HepG2 (cell line): ENCODE data around the gene BCAN. TPM values are rescaled to one million over a fixed set of nuclear protein-coding genes. Genes with fewer than 3 reads are reported as not detected.
A peak's percentile ranks its signal among the peaks of the same experiment; 100 is the strongest.

ENCODE experiments used
- BORCS8-MEF2B ChIP-seq: sonication (generic); formaldehyde crosslinking; IDR thresholded peaks from 2 replicates; pipeline ENCODE4 v1.8.0; 2022; ENCODE audit warnings: mild to moderate bottlenecking, missing genetic modification reagents
- ELF1 ChIP-seq: sonication (generic); formaldehyde crosslinking; IDR thresholded peaks from 2 replicates; pipeline ENCODE4 v1.4.0; 2020; ENCODE audit warnings: missing genetic modification reagents
- GATAD1 ChIP-seq: IDR thresholded peaks from 2 replicates; pipeline ENCODE4 v1.6.1; 2016; ENCODE audit warnings: missing genetic modification reagents, missing compliant biosample characterization
- GFI1 ChIP-seq: sonication (generic); formaldehyde crosslinking; IDR thresholded peaks from 2 replicates; pipeline ENCODE4 v1.5.0; 2020; ENCODE audit warnings: missing genetic modification reagents, mild to moderate bottlenecking, borderline replicate concordance
- HMG20B ChIP-seq: conservative IDR thresholded peaks from 2 replicates; pipeline ENCODE4 v1.6.1; 2016; ENCODE audit warnings: missing genetic modification reagents, missing compliant biosample characterization
- IRF2 ChIP-seq: IDR thresholded peaks from 2 replicates; pipeline ENCODE4 v1.6.1; 2018; ENCODE audit warnings: missing genetic modification reagents, missing compliant biosample characterization
- KLF16 ChIP-seq, 2 experiments: sonication (generic) in 1 of 2; formaldehyde crosslinking in 1 of 2; IDR thresholded peaks; 2 replicates each; pipeline versions ENCODE4 v1.6.1 to v1.8.0; 2016 to 2023; ENCODE audit warnings: missing genetic modification reagents in 2 of 2, missing compliant biosample characterization in 1 of 2
- NFKBIZ ChIP-seq: IDR thresholded peaks from 2 replicates; pipeline ENCODE4 v1.6.1; 2018; ENCODE audit warnings: missing genetic modification reagents, missing compliant biosample characterization
- NONO ChIP-seq, 2 experiments: fragments of 450-650 bp in 1 of 2; sonication (generic) in 1 of 2; formaldehyde crosslinking in 1 of 2; IDR thresholded peaks in 1 of 2; conservative IDR thresholded peaks in 1 of 2; 2 replicates each; pipeline versions ENCODE4 v1.6.1 to v1.8.0; 2017 to 2022; ENCODE audit warnings: mild to moderate bottlenecking in 1 of 2, missing genetic modification reagents in 1 of 2, moderate library complexity in 1 of 2
- SIN3A ChIP-seq: IDR thresholded peaks from 2 replicates; pipeline ENCODE4 v1.6.1; 2011; ENCODE audit warnings: low read depth, mild to moderate bottlenecking, control low read depth, low read length, borderline replicate concordance
- TAF1 ChIP-seq: sonication (generic); formaldehyde crosslinking; IDR thresholded peaks from 2 replicates; pipeline ENCODE4 v1.4.0; 2020; ENCODE audit warnings: missing genetic modification reagents
- YEATS2 ChIP-seq: sonication (generic); formaldehyde crosslinking; IDR thresholded peaks from 2 replicates; pipeline ENCODE4 v1.4.0; 2020; ENCODE audit warnings: missing genetic modification reagents, borderline replicate concordance
- ZBTB7B ChIP-seq: sonication (generic); formaldehyde crosslinking; IDR thresholded peaks from 2 replicates; pipeline ENCODE4 v1.4.0; 2020; ENCODE audit warnings: missing genetic modification reagents
- ZMYM3 ChIP-seq: sonication (generic); formaldehyde crosslinking; IDR thresholded peaks from 2 replicates; pipeline ENCODE4 v1.5.1; 2020; ENCODE audit warnings: mild to moderate bottlenecking, missing genetic modification reagents
- ZNF441 ChIP-seq: sonication (generic); formaldehyde crosslinking; IDR thresholded peaks from 2 replicates; pipeline ENCODE4 v1.7.0; 2021; ENCODE audit warnings: missing genetic modification reagents, borderline replicate concordance
- polyA plus RNA-seq, 8 experiments: library from polyadenylated mRNA; depleted of rRNA in 3 of 8; stranded (reverse) in 7 of 8; unstranded in 1 of 8; fragments of >200 nt; fragmentation: Illumina TruSeq in 4 of 8; extraction: Trizol in 4 of 8; gene quantifications; 2 replicates each; pipeline versions ENCODE4 v1.2.1 to v1.2.3, GENCODE V29; 2011 to 2016; ENCODE audit warnings: low read depth in 4 of 8, missing spikeins in 1 of 8, mixed read lengths in 1 of 8; ENCODE audit not compliant: insufficient read depth in 1 of 8
- total RNA-seq, 5 experiments: library from RNA; depleted of rRNA; stranded (reverse); fragments of >200 nt; fragmentation: Illumina TruSeq; extraction: Trizol; gene quantifications; 2 replicates each; pipeline ENCODE4 v1.2.3, GENCODE V29; 2016; ENCODE audit warnings: low read depth in 1 of 5
- TF ChIP-seq, protein P1 (sequence below): sonication (generic); formaldehyde crosslinking; IDR thresholded peaks from 2 replicates; pipeline ENCODE4 v1.5.0; 2020; ENCODE audit warnings: missing genetic modification reagents
- TF ChIP-seq, protein P2 (sequence below): IDR thresholded peaks from 2 replicates; pipeline ENCODE4 v1.6.1; 2016; ENCODE audit warnings: mild to moderate bottlenecking, missing biosample characterization, missing genetic modification reagents
- TF ChIP-seq, protein P3 (sequence below): sonication (generic); formaldehyde crosslinking; IDR thresholded peaks from 2 replicates; pipeline ENCODE4 v1.4.0; 2020; ENCODE audit warnings: missing genetic modification reagents
- TF ChIP-seq, protein P4 (sequence below): sonication (generic); formaldehyde crosslinking; IDR thresholded peaks from 2 replicates; pipeline ENCODE4 v1.4.0; 2020; ENCODE audit warnings: missing genetic modification reagents, mild to moderate bottlenecking, borderline replicate concordance
- TF ChIP-seq, protein P5 (sequence below): IDR thresholded peaks from 2 replicates; pipeline ENCODE4 v1.6.1; 2016; ENCODE audit warnings: missing genetic modification reagents, missing compliant biosample characterization
- TF ChIP-seq, protein P6 (sequence below): sonication (generic); IDR thresholded peaks from 2 replicates; pipeline ENCODE4 v1.6.1; 2016; ENCODE audit warnings: low read depth, borderline replicate concordance

BCAN gene
- total and polyA plus RNA-seq, 2 of the 13 experiments (the other 11 are each of a cell fraction or from before 2014, with no cell fraction given), result not detected

DNA sequence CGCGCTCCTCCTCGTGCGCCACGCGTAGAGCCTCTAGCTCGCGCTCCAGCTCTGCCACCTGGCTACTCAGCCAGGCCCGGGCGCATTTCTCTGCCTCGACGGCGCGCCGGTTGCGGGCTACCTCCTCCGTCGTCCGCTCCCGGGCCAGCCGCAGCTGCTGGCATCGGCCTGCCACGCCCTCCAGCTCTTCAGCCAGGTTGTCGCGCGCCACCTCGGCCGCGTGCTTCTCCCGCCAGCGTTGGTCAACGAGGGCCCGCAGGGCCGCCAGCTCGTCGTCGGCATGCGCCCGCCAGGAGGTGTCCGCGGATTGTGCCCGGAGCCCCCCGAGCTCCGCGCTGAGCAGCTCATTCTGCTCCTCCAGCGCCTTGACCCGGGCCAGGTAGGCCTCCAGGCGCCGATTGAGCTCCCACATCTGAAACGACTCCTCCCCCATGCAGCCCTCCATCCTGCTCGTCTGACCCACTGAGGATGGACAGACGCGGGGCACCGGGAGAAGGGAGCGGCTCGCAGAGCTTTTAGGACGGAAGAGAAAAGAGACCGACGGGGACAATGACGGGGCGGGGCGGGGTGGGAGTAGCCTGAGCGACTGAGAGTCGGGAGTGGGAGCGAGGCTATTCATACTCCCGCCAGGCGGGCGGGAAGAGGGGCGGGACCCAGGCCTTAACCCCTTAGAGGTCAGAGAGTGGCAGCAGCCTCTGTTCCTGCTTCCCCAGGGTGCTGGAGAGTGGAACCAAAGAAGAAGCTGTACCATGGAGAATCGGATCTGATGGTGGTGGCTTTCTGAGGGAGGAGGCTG lies 35.1 kb downstream of the BCAN start, which contains the start of gene NES (continued):
- 0 out of 2 replicates have a peak, but pooled peaks have one; percentile 14 for TF ChIP-seq BORCS8-MEF2B (CRISPR knock-in tag)
- no peak for TF ChIP-seq NONO (IDR thresholded peaks at IDR 0.05)
- 0 out of 2 replicates have a peak, but pooled peaks have one; percentile 23 for TF ChIP-seq NONO (CRISPR knock-in tag; conservative IDR thresholded peaks at IDR 0.05)
- peak; percentile 43; the same call in 1 of the 2 replicates for TF ChIP-seq TAF1 (CRISPR knock-in tag)
- 0 out of 2 replicates have a peak, but pooled peaks have one; percentile 23 for TF ChIP-seq ZBTB7B (CRISPR knock-in tag)
- TF ChIP-seq IRF2 (CRISPR knock-in tag), result 0 out of 2 replicates have a peak, but pooled peaks have one; percentile 35
- peak; percentile 60; the same call in 1 of the 2 replicates for TF ChIP-seq ZMYM3
- TF ChIP-seq ELF1 (CRISPR knock-in tag), result 0 out of 2 replicates have a peak, but pooled peaks have one; percentile 17
- TF ChIP-seq, protein P1, sequence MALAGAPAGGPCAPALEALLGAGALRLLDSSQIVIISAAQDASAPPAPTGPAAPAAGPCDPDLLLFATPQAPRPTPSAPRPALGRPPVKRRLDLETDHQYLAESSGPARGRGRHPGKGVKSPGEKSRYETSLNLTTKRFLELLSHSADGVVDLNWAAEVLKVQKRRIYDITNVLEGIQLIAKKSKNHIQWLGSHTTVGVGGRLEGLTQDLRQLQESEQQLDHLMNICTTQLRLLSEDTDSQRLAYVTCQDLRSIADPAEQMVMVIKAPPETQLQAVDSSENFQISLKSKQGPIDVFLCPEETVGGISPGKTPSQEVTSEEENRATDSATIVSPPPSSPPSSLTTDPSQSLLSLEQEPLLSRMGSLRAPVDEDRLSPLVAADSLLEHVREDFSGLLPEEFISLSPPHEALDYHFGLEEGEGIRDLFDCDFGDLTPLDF (CRISPR knock-in tag), result peak; percentile 44; the same call in 1 of the 2 replicates
- TF ChIP-seq, protein P2, sequence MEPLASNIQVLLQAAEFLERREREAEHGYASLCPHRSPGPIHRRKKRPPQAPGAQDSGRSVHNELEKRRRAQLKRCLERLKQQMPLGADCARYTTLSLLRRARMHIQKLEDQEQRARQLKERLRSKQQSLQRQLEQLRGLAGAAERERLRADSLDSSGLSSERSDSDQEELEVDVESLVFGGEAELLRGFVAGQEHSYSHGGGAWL (CRISPR knock-in tag), result no peak
- TF ChIP-seq, protein P3, sequence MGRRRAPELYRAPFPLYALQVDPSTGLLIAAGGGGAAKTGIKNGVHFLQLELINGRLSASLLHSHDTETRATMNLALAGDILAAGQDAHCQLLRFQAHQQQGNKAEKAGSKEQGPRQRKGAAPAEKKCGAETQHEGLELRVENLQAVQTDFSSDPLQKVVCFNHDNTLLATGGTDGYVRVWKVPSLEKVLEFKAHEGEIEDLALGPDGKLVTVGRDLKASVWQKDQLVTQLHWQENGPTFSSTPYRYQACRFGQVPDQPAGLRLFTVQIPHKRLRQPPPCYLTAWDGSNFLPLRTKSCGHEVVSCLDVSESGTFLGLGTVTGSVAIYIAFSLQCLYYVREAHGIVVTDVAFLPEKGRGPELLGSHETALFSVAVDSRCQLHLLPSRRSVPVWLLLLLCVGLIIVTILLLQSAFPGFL (CRISPR knock-in tag), result no peak
- no peak for TF ChIP-seq HMG20B (CRISPR knock-in tag)
- TF ChIP-seq KLF16 (CRISPR knock-in tag; IDR thresholded peaks at IDR 0.05), result 0 out of 4 replicates have a peak, but pooled peaks of 1 of the 2 experiments have one; percentile 13
- TF ChIP-seq, protein P4, sequence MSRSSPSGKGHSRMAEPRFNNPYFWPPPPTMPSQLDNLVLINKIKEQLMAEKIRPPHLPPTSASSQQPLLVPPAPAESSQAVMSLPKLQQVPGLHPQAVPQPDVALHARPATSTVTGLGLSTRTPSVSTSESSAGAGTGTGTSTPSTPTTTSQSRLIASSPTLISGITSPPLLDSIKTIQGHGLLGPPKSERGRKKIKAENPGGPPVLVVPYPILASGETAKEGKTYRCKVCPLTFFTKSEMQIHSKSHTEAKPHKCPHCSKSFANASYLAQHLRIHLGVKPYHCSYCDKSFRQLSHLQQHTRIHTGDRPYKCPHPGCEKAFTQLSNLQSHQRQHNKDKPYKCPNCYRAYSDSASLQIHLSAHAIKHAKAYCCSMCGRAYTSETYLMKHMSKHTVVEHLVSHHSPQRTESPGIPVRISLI, result no peak
- TF ChIP-seq ZNF441 (CRISPR knock-in tag), result no peak
- 0 out of 2 replicates have a peak, but pooled peaks have one; percentile 49 for TF ChIP-seq GFI1
- TF ChIP-seq GATAD1 (CRISPR knock-in tag), result 0 out of 2 replicates have a peak, but pooled peaks have one; percentile 21
- TF ChIP-seq, protein P5, sequence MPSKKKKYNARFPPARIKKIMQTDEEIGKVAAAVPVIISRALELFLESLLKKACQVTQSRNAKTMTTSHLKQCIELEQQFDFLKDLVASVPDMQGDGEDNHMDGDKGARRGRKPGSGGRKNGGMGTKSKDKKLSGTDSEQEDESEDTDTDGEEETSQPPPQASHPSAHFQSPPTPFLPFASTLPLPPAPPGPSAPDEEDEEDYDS (CRISPR knock-in tag), result peak; percentile 88
- TF ChIP-seq YEATS2 (CRISPR knock-in tag), result 0 out of 2 replicates have a peak, but pooled peaks have one; percentile 12
- 0 out of 2 replicates have a peak, but pooled peaks have one; percentile 24 for TF ChIP-seq SIN3A
- TF ChIP-seq NFKBIZ (CRISPR knock-in tag), result no peak
- TF ChIP-seq, protein P6, sequence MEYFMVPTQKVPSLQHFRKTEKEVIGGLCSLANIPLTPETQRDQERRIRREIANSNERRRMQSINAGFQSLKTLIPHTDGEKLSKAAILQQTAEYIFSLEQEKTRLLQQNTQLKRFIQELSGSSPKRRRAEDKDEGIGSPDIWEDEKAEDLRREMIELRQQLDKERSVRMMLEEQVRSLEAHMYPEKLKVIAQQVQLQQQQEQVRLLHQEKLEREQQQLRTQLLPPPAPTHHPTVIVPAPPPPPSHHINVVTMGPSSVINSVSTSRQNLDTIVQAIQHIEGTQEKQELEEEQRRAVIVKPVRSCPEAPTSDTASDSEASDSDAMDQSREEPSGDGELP, result no peak
